ENCODE data around the gene KCND2.
"Not testable (repeated sequence)": the region's sequence is repeated elsewhere in the genome, so short reads cannot be mapped to it uniquely, and the experiment has no call there.

Gene KCND2

GRCh38 chr7:120554960-120555571 is 282.1 kb downstream of the KCND2 start:
- FAIRE-seq: peak; percentile 86
- TF ChIP-seq POLR2AphosphoS5 (IDR thresholded peaks at IDR 0.05; ENCODE audit: low read depth, low read length): no peak
- no peak for TF ChIP-seq POLR2A (IDR thresholded peaks at IDR 0.05; ENCODE audit: low read depth, low read length)
- no peak for TF ChIP-seq TAF1 (IDR thresholded peaks at IDR 0.05; ENCODE audit: borderline replicate concordance, low read depth, low read length)
- no peak for DNase-seq (ENCODE audit: insufficient read length)

GRCh38 chr7:120564145-120564544 is 291.2 kb downstream of the KCND2 start:
- TF ChIP-seq POLR2A (IDR thresholded peaks at IDR 0.05; ENCODE audit: low read depth, low read length): no peak
- no peak for TF ChIP-seq POLR2AphosphoS5 (IDR thresholded peaks at IDR 0.05; ENCODE audit: low read depth, low read length)
- no peak for TF ChIP-seq TAF1 (IDR thresholded peaks at IDR 0.05; ENCODE audit: borderline replicate concordance, low read depth, low read length)
- FAIRE-seq: no peak
- DNase-seq (ENCODE audit: insufficient read length): no peak

GRCh38 chr7:120567204-120567603 is 294.2 kb downstream of the KCND2 start:
- FAIRE-seq (no peak), DNase-seq (ENCODE audit: insufficient read length) (no peak)
- TF ChIP-seq POLR2AphosphoS5 (IDR thresholded peaks at IDR 0.05; ENCODE audit: low read depth, low read length) (no peak), TAF1 (IDR thresholded peaks at IDR 0.05; ENCODE audit: borderline replicate concordance, low read depth, low read length) (no peak), POLR2A (IDR thresholded peaks at IDR 0.05; ENCODE audit: low read depth, low read length) (no peak)

GRCh38 chr7:120578657-120579056 is 305.7 kb downstream of the KCND2 start:
- FAIRE-seq; DNase-seq (ENCODE audit: insufficient read length): not testable (repeated sequence)

- DNase-seq (ENCODE audit: insufficient read length) (no peak), FAIRE-seq (no peak)
- TF ChIP-seq TAF1 (IDR thresholded peaks at IDR 0.05; ENCODE audit: borderline replicate concordance, low read depth, low read length) (no peak), POLR2A (IDR thresholded peaks at IDR 0.05; ENCODE audit: low read depth, low read length) (no peak), POLR2AphosphoS5 (IDR thresholded peaks at IDR 0.05; ENCODE audit: low read depth, low read length) (no peak)
Observed at GRCh38 chr7:120582916-120583315, 309.9 kb downstream of the KCND2 start.

- DNase-seq (ENCODE audit: insufficient read length) (no peak), FAIRE-seq (no peak)
- TF ChIP-seq POLR2AphosphoS5 (IDR thresholded peaks at IDR 0.05; ENCODE audit: low read depth, low read length) (no peak), POLR2A (IDR thresholded peaks at IDR 0.05; ENCODE audit: low read depth, low read length) (no peak), TAF1 (IDR thresholded peaks at IDR 0.05; ENCODE audit: borderline replicate concordance, low read depth, low read length) (no peak)
Observed at GRCh38 chr7:120583899-120584586, 311.1 kb downstream of the KCND2 start.

- no peak for FAIRE-seq
- TF ChIP-seq POLR2AphosphoS5 (IDR thresholded peaks at IDR 0.05; ENCODE audit: low read depth, low read length) (no peak), POLR2A (IDR thresholded peaks at IDR 0.05; ENCODE audit: low read depth, low read length) (no peak), TAF1 (IDR thresholded peaks at IDR 0.05; ENCODE audit: borderline replicate concordance, low read depth, low read length) (no peak)
- no peak for DNase-seq (ENCODE audit: insufficient read length)
Observed at GRCh38 chr7:120586571-120586970, 313.6 kb downstream of the KCND2 start.

GRCh38 chr7:120587243-120587642 is 314.3 kb downstream of the KCND2 start:
- FAIRE-seq (no peak), DNase-seq (ENCODE audit: insufficient read length) (no peak)
- TF ChIP-seq POLR2AphosphoS5 (IDR thresholded peaks at IDR 0.05; ENCODE audit: low read depth, low read length) (no peak), POLR2A (IDR thresholded peaks at IDR 0.05; ENCODE audit: low read depth, low read length) (no peak), TAF1 (IDR thresholded peaks at IDR 0.05; ENCODE audit: borderline replicate concordance, low read depth, low read length) (no peak)

- DNase-seq (ENCODE audit: insufficient read length): no peak
- peak; percentile 54 for FAIRE-seq
- TF ChIP-seq TAF1 (IDR thresholded peaks at IDR 0.05; ENCODE audit: borderline replicate concordance, low read depth, low read length): no peak
- no peak for TF ChIP-seq POLR2AphosphoS5 (IDR thresholded peaks at IDR 0.05; ENCODE audit: low read depth, low read length)
- no peak for TF ChIP-seq POLR2A (IDR thresholded peaks at IDR 0.05; ENCODE audit: low read depth, low read length)
Observed at GRCh38 chr7:120588416-120588815, 315.4 kb downstream of the KCND2 start.

- DNase-seq (ENCODE audit: insufficient read length): no peak
Observed at GRCh38 chr7:120588862-120589261, 315.9 kb downstream of the KCND2 start.

GRCh38 chr7:120600607-120601006 is 327.6 kb downstream of the KCND2 start:
- FAIRE-seq: no peak
- no peak for DNase-seq (ENCODE audit: insufficient read length)
- TF ChIP-seq POLR2AphosphoS5 (IDR thresholded peaks at IDR 0.05; ENCODE audit: low read depth, low read length) (no peak), POLR2A (IDR thresholded peaks at IDR 0.05; ENCODE audit: low read depth, low read length) (no peak), TAF1 (IDR thresholded peaks at IDR 0.05; ENCODE audit: borderline replicate concordance, low read depth, low read length) (no peak)

More at GRCh38 chr7:120588862-120589261, 315.9 kb downstream of the KCND2 start:
- FAIRE-seq: no peak
- no peak for TF ChIP-seq TAF1 (IDR thresholded peaks at IDR 0.05; ENCODE audit: borderline replicate concordance, low read depth, low read length)
- TF ChIP-seq POLR2A (IDR thresholded peaks at IDR 0.05; ENCODE audit: low read depth, low read length): no peak
- TF ChIP-seq POLR2AphosphoS5 (IDR thresholded peaks at IDR 0.05; ENCODE audit: low read depth, low read length): no peak

- TF ChIP-seq POLR2A (IDR thresholded peaks at IDR 0.05; ENCODE audit: low read depth, low read length): no peak
- no peak for TF ChIP-seq TAF1 (IDR thresholded peaks at IDR 0.05; ENCODE audit: borderline replicate concordance, low read depth, low read length)
- TF ChIP-seq POLR2AphosphoS5 (IDR thresholded peaks at IDR 0.05; ENCODE audit: low read depth, low read length): no peak
- FAIRE-seq: peak; percentile 50
Observed at GRCh38 chr7:120603366-120603765, 330.4 kb downstream of the KCND2 start.

More at GRCh38 chr7:120603366-120603765, 330.4 kb downstream of the KCND2 start:
- no peak for DNase-seq (ENCODE audit: insufficient read length)
